BE2C (cell line): ENCODE results near the gene SLC25A47.

ENCODE experiments used
- DNase-seq: peaks from one replicate; pipeline ENCODE4 v3.0.0-alpha.2; 2020
- H3K27me3 ChIP-seq: fragments of 250-450 bp; sonication (Bioruptor Pico); 2 replicates; pipeline ENCODE4 v1.5.1; 2020; ENCODE audit warnings: mild to moderate bottlenecking
- H3K36me3 ChIP-seq: fragments of 250-450 bp; sonication (Bioruptor Pico); 2 replicates; pipeline ENCODE4 v1.5.1; 2020; ENCODE audit warnings: mild to moderate bottlenecking
- H3K4me1 ChIP-seq: fragments of 250-450 bp; sonication (Bioruptor Pico); 2 replicates; pipeline ENCODE4 v1.5.1; 2020
- H3K4me3 ChIP-seq: 2 replicates; pipeline ENCODE4 v1.5.1; 2011; ENCODE audit warnings: low read depth, low read length
- H3K9me3 ChIP-seq: fragments of 250-450 bp; sonication (Bioruptor Pico); 2 replicates; pipeline ENCODE4 v1.5.1; 2020
- CTCF ChIP-seq: IDR thresholded peaks from 2 replicates; pipeline ENCODE4 v1.5.1; 2012; ENCODE audit warnings: mild to moderate bottlenecking, low read depth, low read length

SLC25A47 gene

GRCh38 chr14:100321473-100322137, 1.5 kb upstream of the SLC25A47 start:
- H3K4me3 ChIP-seq: no peak overlapping the region
- no peak for DNase-seq
- H3K9me3 ChIP-seq: no peaks in the 10 kb centered on the region
- H3K36me3 ChIP-seq: no peaks in the 10 kb centered on the region
- H3K27me3 ChIP-seq: no peaks in the 10 kb centered on the region
- TF ChIP-seq CTCF: no peak
- no peaks in the 10 kb centered on the region for H3K4me1 ChIP-seq

DNA sequence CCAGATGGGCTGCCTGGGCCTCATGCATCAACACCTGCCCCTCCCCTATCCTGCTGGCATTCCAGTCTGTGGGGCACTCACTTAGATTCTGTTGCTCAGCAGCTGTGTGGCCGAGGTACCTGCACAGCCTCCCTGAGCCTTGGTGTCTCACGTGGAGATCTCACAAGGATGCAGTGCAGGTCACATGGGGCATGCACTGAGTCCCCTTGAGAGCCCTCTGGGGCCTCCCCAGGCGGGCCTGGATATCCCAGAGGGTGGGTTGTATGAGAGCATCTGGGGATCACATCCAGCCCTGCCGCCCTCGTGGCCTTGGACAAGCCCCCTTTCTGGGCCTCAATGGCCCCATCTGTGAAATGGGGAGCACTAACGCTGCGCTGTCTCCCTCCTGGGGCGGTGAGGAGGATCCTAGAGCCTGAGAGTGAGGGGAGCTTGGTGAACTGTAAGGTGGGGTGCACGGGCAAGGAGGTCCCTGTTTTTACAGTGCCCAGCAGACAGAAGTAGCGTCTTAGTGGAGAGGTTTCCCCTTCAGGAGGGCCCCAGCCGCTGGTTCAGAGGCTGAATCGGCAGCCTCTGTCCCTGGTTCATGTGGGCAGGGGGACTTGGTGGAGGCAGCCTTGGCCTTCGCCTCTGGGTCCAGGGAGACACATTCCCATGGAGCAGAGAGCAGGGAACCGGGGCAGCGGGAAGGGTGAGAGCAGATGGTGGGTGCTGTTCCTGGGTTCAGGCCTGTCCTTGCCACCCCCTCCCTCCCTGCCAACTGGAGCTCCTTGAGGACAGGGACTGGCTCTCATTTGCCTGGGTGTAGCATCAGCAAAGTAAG, 791 bp upstream of the SLC25A47 start:
- no peaks in the 10 kb centered on the region for H3K27me3 ChIP-seq
- no peak for DNase-seq
- no peaks in the 10 kb centered on the region for H3K36me3 ChIP-seq
- no peak for TF ChIP-seq CTCF
- no peaks in the 10 kb centered on the region for H3K9me3 ChIP-seq
- no peak overlapping the region for H3K4me3 ChIP-seq
- H3K4me1 ChIP-seq: no peaks in the 10 kb centered on the region

- no peak for DNase-seq
Measured at GRCh38 chr14:100323942-100324307, 786 bp downstream of the SLC25A47 start.

GRCh38 chr14:100325231-100325632, 2.1 kb downstream of the SLC25A47 start:
- TF ChIP-seq CTCF: no peak
- H3K4me3 ChIP-seq: no peak overlapping the region
- H3K36me3 ChIP-seq: no peaks in the 10 kb centered on the region
- H3K9me3 ChIP-seq: no peaks in the 10 kb centered on the region
- no peaks in the 10 kb centered on the region for H3K4me1 ChIP-seq
- no peak for DNase-seq
- no peaks in the 10 kb centered on the region for H3K27me3 ChIP-seq

More at GRCh38 chr14:100323942-100324307, 786 bp downstream of the SLC25A47 start:
- H3K4me3 ChIP-seq: no peak overlapping the region
- no peaks in the 10 kb centered on the region for H3K36me3 ChIP-seq
- TF ChIP-seq CTCF: no peak
- H3K27me3 ChIP-seq: no peaks in the 10 kb centered on the region
- H3K4me1 ChIP-seq: no peaks in the 10 kb centered on the region
- H3K9me3 ChIP-seq: no peaks in the 10 kb centered on the region

DNA sequence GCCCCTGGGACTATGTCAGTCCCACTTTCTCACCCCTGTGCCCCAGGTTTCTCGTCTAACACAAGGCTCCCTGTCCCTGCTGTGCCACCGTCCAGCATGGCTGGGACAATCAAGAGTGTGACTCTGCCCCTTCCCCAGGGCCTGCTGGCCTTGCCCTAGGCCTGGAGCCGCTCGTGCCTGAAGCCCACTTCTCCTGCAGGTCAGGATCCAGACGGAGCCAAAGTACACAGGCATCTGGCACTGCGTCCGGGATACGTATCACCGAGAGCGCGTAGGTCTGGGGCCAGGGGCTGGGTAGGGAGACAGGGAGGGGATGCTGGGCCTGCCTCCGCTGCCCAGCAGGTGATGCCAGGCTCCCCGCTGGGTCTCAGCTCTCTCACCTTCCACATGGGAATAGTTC, 2.8 kb downstream of the SLC25A47 start:
- no peaks in the 10 kb centered on the region for H3K27me3 ChIP-seq
- DNase-seq: no peak
- H3K9me3 ChIP-seq: no peaks in the 10 kb centered on the region
- H3K36me3 ChIP-seq: no peaks in the 10 kb centered on the region
- no peak for TF ChIP-seq CTCF
- no peak overlapping the region for H3K4me3 ChIP-seq
- H3K4me1 ChIP-seq: no peaks in the 10 kb centered on the region

DNA sequence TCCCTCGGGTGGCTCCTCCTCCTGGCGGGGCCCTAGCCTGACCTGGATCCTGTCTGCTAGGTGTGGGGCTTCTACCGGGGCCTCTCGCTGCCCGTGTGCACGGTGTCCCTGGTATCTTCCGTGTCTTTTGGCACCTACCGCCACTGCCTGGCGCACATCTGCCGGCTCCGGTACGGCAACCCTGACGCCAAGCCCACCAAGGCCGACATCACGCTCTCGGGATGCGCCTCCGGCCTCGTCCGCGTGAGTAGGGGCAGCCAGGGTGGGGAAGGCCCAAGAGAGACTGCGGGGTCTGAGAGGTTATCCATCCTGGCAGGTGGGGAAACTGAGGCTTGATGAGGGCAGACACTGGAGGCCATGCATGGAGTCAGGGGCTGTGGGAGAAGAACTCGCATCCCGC, 4.0 kb downstream of the SLC25A47 start:
- TF ChIP-seq CTCF: no peak
- Histone ChIP-seq H3K36me3 (no peaks in the 10 kb centered on the region), H3K27me3 (no peaks in the 10 kb centered on the region), H3K4me1 (no peaks in the 10 kb centered on the region), H3K9me3 (no peaks in the 10 kb centered on the region), H3K4me3 (no peak overlapping the region)
- DNase-seq: no peak
